Cardiac muscle cell (in vitro differentiated cells and primary cell): ENCODE results near the gene CARD8. TPM values are rescaled to one million over a fixed set of nuclear protein-coding genes. Genes with fewer than 3 reads are reported as not detected.
"Not testable (repeated sequence)": the region's sequence is repeated elsewhere in the genome, so short reads cannot be mapped to it uniquely, and the experiment has no call there.

Source experiments
- DNase-seq, 2 donors: peaks; one replicate each; pipeline versions ENCODE4 v3.0.0 to v3.0.0-alpha.2; 2010 to 2017; ENCODE audit warnings: low read depth in 1 of 2, low spot score in 1 of 2
- H3K27ac ChIP-seq: fragments of 200-600 bp; sonication (generic); 2 replicates; pipeline ENCODE4 v1.5.1; 2016
- H3K27me3 ChIP-seq: fragments of 200-600 bp; sonication (generic); 2 replicates; pipeline ENCODE4 v1.6.0; 2016; ENCODE audit warnings: control low read depth
- H3K36me3 ChIP-seq: fragments of 200-600 bp; sonication (generic); 2 replicates; pipeline ENCODE4 v1.5.1; 2016; ENCODE audit warnings: control low read depth
- H3K4me1 ChIP-seq: fragments of 200-600 bp; sonication (generic); 2 replicates; pipeline ENCODE4 v1.8.1; 2017; ENCODE audit warnings: low read depth, mild to moderate bottlenecking, mixed run types
- H3K4me3 ChIP-seq: fragments of 200-600 bp; sonication (generic); 2 replicates; pipeline ENCODE4 v1.5.1; 2016; ENCODE audit warnings: mild to moderate bottlenecking
- H3K9me3 ChIP-seq: fragments of 200-600 bp; sonication (generic); 2 replicates; pipeline ENCODE4 v1.5.1; 2017; ENCODE audit warnings: low read depth, mild to moderate bottlenecking, control low read depth
- CTCF ChIP-seq: IDR thresholded peaks from 2 replicates; pipeline ENCODE4 v1.5.1; 2012; ENCODE audit warnings: low read depth, mild to moderate bottlenecking, low read length
- polyA plus RNA-seq: library from polyadenylated mRNA; unstranded; fragments of >200 nt; fragmentation: Nextera tagmentation; extraction: Ambion mirVana; gene quantifications from 2 replicates; pipeline ENCODE4 v1.2.1, GENCODE V29; 2016
- total RNA-seq: library from RNA; depleted of rRNA; stranded (reverse); fragments of >200 nt; gene quantifications from 2 replicates; pipeline ENCODE4 v1.2.3, GENCODE V29; 2016

Gene CARD8
- total and polyA plus RNA-seq, 2 experiments from 2014 or later: 19.1 to 57.6 TPM

- no peaks in the 10 kb centered on the region for H3K4me1 ChIP-seq
- no peaks in the 10 kb centered on the region for H3K9me3 ChIP-seq
- H3K27ac ChIP-seq: no peak overlapping the region
- H3K4me3 ChIP-seq: no peak overlapping the region
- H3K27me3 ChIP-seq: no peaks in the 10 kb centered on the region
- DNase-seq: no peak
- no peak for TF ChIP-seq CTCF
- no peaks in the 10 kb centered on the region for H3K36me3 ChIP-seq
These were observed 42.3 kb upstream of the CARD8 start for GRCh38 chr19:48297975-48298374.

- H3K4me1 ChIP-seq: no peaks in the 10 kb centered on the region
- DNase-seq: no peak
- H3K27me3 ChIP-seq: no peaks in the 10 kb centered on the region
- no peak for TF ChIP-seq CTCF
- H3K27ac ChIP-seq: no peak overlapping the region
- no peak overlapping the region for H3K4me3 ChIP-seq
- H3K36me3 ChIP-seq: no peaks in the 10 kb centered on the region
- no peaks in the 10 kb centered on the region for H3K9me3 ChIP-seq
These were observed 41.4 kb upstream of the CARD8 start for GRCh38 chr19:48296963-48297734.

GRCh38 chr19:48295458-48295857, 39.7 kb upstream of the CARD8 start:
- Histone ChIP-seq H3K4me3 (no peak overlapping the region), H3K9me3 (no peaks in the 10 kb centered on the region), H3K27ac (no peak overlapping the region), H3K27me3 (no peaks in the 10 kb centered on the region), H3K36me3 (no peaks in the 10 kb centered on the region), H3K4me1 (no peaks in the 10 kb centered on the region)
- no peak for DNase-seq
- TF ChIP-seq CTCF: no peak

- no peak for TF ChIP-seq CTCF
- peak in 1 of 2 donors; percentile 83 for DNase-seq
- Histone ChIP-seq H3K9me3 (no peaks in the 10 kb centered on the region), H3K4me1 (no peaks in the 10 kb centered on the region), H3K4me3 (no peak overlapping the region), H3K27me3 (no peaks in the 10 kb centered on the region), H3K36me3 (no peaks in the 10 kb centered on the region), H3K27ac (no peak overlapping the region)
These were observed 37.1 kb upstream of the CARD8 start for GRCh38 chr19:48292798-48293197.

- not testable (repeated sequence) for H3K4me3 ChIP-seq, H3K27ac ChIP-seq, H3K4me1 ChIP-seq, H3K36me3 ChIP-seq, DNase-seq, H3K27me3 ChIP-seq, H3K9me3 ChIP-seq
These were observed 35.7 kb upstream of the CARD8 start for GRCh38 chr19:48291489-48291815.

GRCh38 chr19:48290771-48291488, 35.2 kb upstream of the CARD8 start:
- DNase-seq: peak; percentile 83 to 89
- no peaks in the 10 kb centered on the region for H3K4me1 ChIP-seq
- peak; percentile 97 for TF ChIP-seq CTCF
- no peaks in the 10 kb centered on the region for H3K9me3 ChIP-seq
- no peak overlapping the region for H3K27ac ChIP-seq
- peak overlapping the region; percentile 26 for H3K4me3 ChIP-seq
- H3K36me3 ChIP-seq: peaks cover 8% of the 10 kb centered on the region
- H3K27me3 ChIP-seq: no peaks in the 10 kb centered on the region
